Panc1 (cell line): Measurements from ENCODE around the gene MRPL57. TPM values are rescaled to one million over a fixed set of nuclear protein-coding genes. Genes with fewer than 3 reads are reported as not detected.
"Not testable (repeated sequence)": the region's sequence is repeated elsewhere in the genome, so short reads cannot be mapped to it uniquely, and the experiment has no call there.

Experiments
- ATAC-seq: fragments of 200-7000 bp; cut with Tn5 transposase; 2 replicates; pipeline ENCODE4 v1.9.1; 2020; ENCODE audit warnings: mild to moderate bottlenecking, moderate library complexity
- BruUV-seq: library from RNA; stranded (reverse); fragments of 400-500 nt; replicated peaks from 2 replicates; lab custom pipeline; 2021; lab: Mats Ljungman, UMichigan
- CTCF ChIA-PET: fragments of 300-600 bp; sonication (Branson Sonifier 250); formaldehyde crosslinking; loops from one replicate; lab custom pipeline; 2022; ENCODE audit warnings: antibody characterized with exemption; lab: Charles Lee
- POLR2A ChIA-PET: fragments of 300-600 bp; sonication (Branson Sonifier 250); formaldehyde crosslinking; loops from one replicate; lab custom pipeline; 2022; ENCODE audit warnings: antibody characterized with exemption; lab: Charles Lee
- DNase-seq: peaks from one replicate; pipeline ENCODE4 v3.0.0-alpha.2; 2010; ENCODE audit warnings: low read depth, low spot score
- H3K27ac ChIP-seq: 2 replicates; pipeline ENCODE4 v1.5.1; 2011; ENCODE audit warnings: mild to moderate bottlenecking, low read length, inconsistent platforms
- H3K27me3 ChIP-seq: fragments of 200-500 bp; sonication (Bioruptor generic); 2 replicates; pipeline ENCODE4 v1.6.0; 2014; ENCODE audit warnings: low read length, inconsistent platforms; ENCODE audit not compliant: control insufficient read depth, insufficient read depth
- H3K36me3 ChIP-seq: fragments of 200-500 bp; sonication (Bioruptor generic); 2 replicates; pipeline ENCODE4 v1.5.1; 2014; ENCODE audit warnings: inconsistent platforms, mild to moderate bottlenecking, low read length, moderate library complexity; ENCODE audit not compliant: control insufficient read depth, insufficient read depth
- H3K4me1 ChIP-seq: 2 replicates; pipeline ENCODE4 v1.5.1; 2011; ENCODE audit warnings: inconsistent platforms, mild to moderate bottlenecking, low read length, moderate library complexity; ENCODE audit not compliant: control insufficient read depth, insufficient read depth
- H3K4me3 ChIP-seq, 2 experiments: 2 replicates each; pipeline ENCODE4 v1.5.1; 2011 to 2012; ENCODE audit warnings: low read depth in 2 of 2, low read length in 2 of 2, mild to moderate bottlenecking in 2 of 2, inconsistent platforms in 1 of 2, moderate library complexity in 1 of 2
- H3K9me3 ChIP-seq: fragments of 200-500 bp; sonication (Bioruptor generic); 2 replicates; pipeline ENCODE4 v1.5.1; 2014; ENCODE audit warnings: low read depth, mild to moderate bottlenecking, inconsistent platforms, low read length, moderate library complexity; ENCODE audit not compliant: control insufficient read depth, insufficient read depth
- CTCF ChIP-seq: fragments of 450-650 bp; IDR thresholded peaks from 2 replicates; pipeline ENCODE4 v1.5.1; 2017; ENCODE audit warnings: mild to moderate bottlenecking
- POLR2AphosphoS5 ChIP-seq: IDR thresholded peaks from 2 replicates; pipeline ENCODE4 v1.6.1; 2012; ENCODE audit warnings: mild to moderate bottlenecking, low read depth, low read length, moderate library complexity
- SIN3A ChIP-seq: IDR thresholded peaks from 2 replicates; pipeline ENCODE4 v1.6.1; 2012; ENCODE audit warnings: low read depth, mild to moderate bottlenecking, low read length, moderate library complexity, borderline replicate concordance; ENCODE audit not compliant: insufficient read depth
- TCF7L2 ChIP-seq: IDR thresholded peaks from 2 replicates; pipeline ENCODE4 v1.6.1; 2011; ENCODE audit warnings: mild to moderate bottlenecking, low read depth, low read length, inconsistent platforms
- in situ Hi-C: cut with HindIII; loops from 2 replicates; pipeline ENCODE4 v1.10.0; 2016; ENCODE audit warnings: low sequenced_read_pairs, low pct_unique_long_range_greater_than_20kb
- intact Hi-C: fragments of 100-400 bp; cut with micrococcal nuclease; formaldehyde crosslinking; loops from one replicate; pipeline ENCODE4 v1.10.0; 2022; ENCODE audit not compliant: unreplicated experiment
- total RNA-seq: library from RNA; stranded (reverse); gene quantifications from one replicate; pipeline ENCODE4 v1.2.1, GENCODE V29; 2021; ENCODE audit not compliant: unreplicated experiment
- TF ChIP-seq, protein P1 (sequence below), 2 experiments: IDR thresholded peaks; 2 replicates each; pipeline ENCODE4 v1.6.1; 2011 to 2012; ENCODE audit warnings: low read depth in 2 of 2, control low read depth in 1 of 2, low read length in 1 of 2, mild to moderate bottlenecking in 1 of 2, moderate library complexity in 1 of 2; ENCODE audit not compliant: insufficient read depth in 1 of 2

Gene MRPL57
- total RNA-seq, 1 experiment from 2014 or later: 14.0 TPM

- H3K27me3 ChIP-seq: no peaks in the 10 kb centered on the region; the same call in 1 of the 2 replicates
- no peaks in the 10 kb centered on the region for H3K36me3 ChIP-seq
- ATAC-seq (no peak), DNase-seq (no peak)
- ChIA-PET POLR2A (no interaction called here), CTCF (no interaction called here)
- no peak for TF ChIP-seq SIN3A
- no peak for TF ChIP-seq POLR2AphosphoS5
- no peak for TF ChIP-seq CTCF
- TF ChIP-seq, protein P1, sequence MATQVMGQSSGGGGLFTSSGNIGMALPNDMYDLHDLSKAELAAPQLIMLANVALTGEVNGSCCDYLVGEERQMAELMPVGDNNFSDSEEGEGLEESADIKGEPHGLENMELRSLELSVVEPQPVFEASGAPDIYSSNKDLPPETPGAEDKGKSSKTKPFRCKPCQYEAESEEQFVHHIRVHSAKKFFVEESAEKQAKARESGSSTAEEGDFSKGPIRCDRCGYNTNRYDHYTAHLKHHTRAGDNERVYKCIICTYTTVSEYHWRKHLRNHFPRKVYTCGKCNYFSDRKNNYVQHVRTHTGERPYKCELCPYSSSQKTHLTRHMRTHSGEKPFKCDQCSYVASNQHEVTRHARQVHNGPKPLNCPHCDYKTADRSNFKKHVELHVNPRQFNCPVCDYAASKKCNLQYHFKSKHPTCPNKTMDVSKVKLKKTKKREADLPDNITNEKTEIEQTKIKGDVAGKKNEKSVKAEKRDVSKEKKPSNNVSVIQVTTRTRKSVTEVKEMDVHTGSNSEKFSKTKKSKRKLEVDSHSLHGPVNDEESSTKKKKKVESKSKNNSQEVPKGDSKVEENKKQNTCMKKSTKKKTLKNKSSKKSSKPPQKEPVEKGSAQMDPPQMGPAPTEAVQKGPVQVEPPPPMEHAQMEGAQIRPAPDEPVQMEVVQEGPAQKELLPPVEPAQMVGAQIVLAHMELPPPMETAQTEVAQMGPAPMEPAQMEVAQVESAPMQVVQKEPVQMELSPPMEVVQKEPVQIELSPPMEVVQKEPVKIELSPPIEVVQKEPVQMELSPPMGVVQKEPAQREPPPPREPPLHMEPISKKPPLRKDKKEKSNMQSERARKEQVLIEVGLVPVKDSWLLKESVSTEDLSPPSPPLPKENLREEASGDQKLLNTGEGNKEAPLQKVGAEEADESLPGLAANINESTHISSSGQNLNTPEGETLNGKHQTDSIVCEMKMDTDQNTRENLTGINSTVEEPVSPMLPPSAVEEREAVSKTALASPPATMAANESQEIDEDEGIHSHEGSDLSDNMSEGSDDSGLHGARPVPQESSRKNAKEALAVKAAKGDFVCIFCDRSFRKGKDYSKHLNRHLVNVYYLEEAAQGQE (IDR thresholded peaks at IDR 0.05; ENCODE audit: insufficient read depth in 1 of 2, low read depth in 2 of 2, low read length in 1 of 2): no peak
- no peak for TF ChIP-seq TCF7L2
- no peak overlapping the region for H3K4me3 ChIP-seq
- H3K27ac ChIP-seq: no peak overlapping the region
- BruUV-seq: no TSS peak
- no peaks in the 10 kb centered on the region for H3K4me1 ChIP-seq
- in situ Hi-C loops: no loop called here
- intact Hi-C loops: no loop called here
- no peaks in the 10 kb centered on the region; the same call in 1 of the 2 replicates for H3K9me3 ChIP-seq
These were observed 42.0 kb downstream of the MRPL57 start for GRCh38 chr13:21218351-21219035.

GRCh38 chr13:21219036-21219381, 42.6 kb downstream of the MRPL57 start:
- no peaks in the 10 kb centered on the region; the same call in 1 of the 2 replicates for H3K9me3 ChIP-seq
- H3K36me3 ChIP-seq: no peaks in the 10 kb centered on the region
- no TSS peak for BruUV-seq
- TF ChIP-seq CTCF (no peak), TCF7L2 (no peak), SIN3A (no peak), POLR2AphosphoS5 (no peak)
- TF ChIP-seq, protein P1 (IDR thresholded peaks at IDR 0.05; ENCODE audit: insufficient read depth in 1 of 2, low read depth in 2 of 2, low read length in 1 of 2): no peak
- no peak overlapping the region for H3K4me3 ChIP-seq
- intact Hi-C loops: no loop called here
- CTCF ChIA-PET: no interaction called here
- in situ Hi-C loops: no loop called here
- DNase-seq: no peak
- H3K27me3 ChIP-seq: no peaks in the 10 kb centered on the region; the same call in 1 of the 2 replicates
- POLR2A ChIA-PET: interaction anchor here (0.7 kb wide), 1 partner anchor 74 kb away, joined by 3 read pairs; no protein-coding TSS in a partner anchor
- no peaks in the 10 kb centered on the region for H3K4me1 ChIP-seq
- no peak for ATAC-seq
- H3K27ac ChIP-seq: no peak overlapping the region

GRCh38 chr13:21219716-21220115, 43.3 kb downstream of the MRPL57 start:
- ATAC-seq, CTCF ChIA-PET, H3K27me3 ChIP-seq, in situ Hi-C loops, H3K36me3 ChIP-seq, DNase-seq, POLR2A ChIA-PET, H3K9me3 ChIP-seq, H3K4me1 ChIP-seq, H3K27ac ChIP-seq, intact Hi-C loops, BruUV-seq, H3K4me3 ChIP-seq: not testable (repeated sequence)
